H7 (cell line): Measurements from ENCODE around the gene INTS6L. TPM values are rescaled to one million over a fixed set of nuclear protein-coding genes. Genes with fewer than 3 reads are reported as not detected.
"Not testable (repeated sequence)": the region's sequence is repeated elsewhere in the genome, so short reads cannot be mapped to it uniquely, and the experiment has no call there.

Experiments used
- DNase-seq: peaks from one replicate; pipeline ENCODE4 v3.0.0; 2012
- H3K27me3 ChIP-seq: 2 replicates; pipeline ENCODE4 v1.6.0; 2011; ENCODE audit warnings: mild to moderate bottlenecking, low read length; ENCODE audit not compliant: control insufficient read depth, insufficient read depth
- H3K36me3 ChIP-seq: replicated peaks from 2 replicates; pipeline ENCODE4 v1.5.1; 2011; ENCODE audit warnings: low read length; ENCODE audit not compliant: control insufficient read depth, insufficient read depth
- H3K4me3 ChIP-seq: 2 replicates; pipeline ENCODE4 v1.5.1; 2011; ENCODE audit warnings: low read depth, mild to moderate bottlenecking, control low read depth, low read length, moderate library complexity; ENCODE audit not compliant: insufficient read depth
- total RNA-seq: library from RNA; depleted of rRNA; stranded (reverse); fragments of >200 nt; shearing (Covaris generic); gene quantifications from 2 replicates; pipeline ENCODE4 v1.2.3, GENCODE V29; 2014; rRNA removed

The INTS6L gene
- total RNA-seq, 1 experiment from 2014 or later: 12.4 TPM

DNA sequence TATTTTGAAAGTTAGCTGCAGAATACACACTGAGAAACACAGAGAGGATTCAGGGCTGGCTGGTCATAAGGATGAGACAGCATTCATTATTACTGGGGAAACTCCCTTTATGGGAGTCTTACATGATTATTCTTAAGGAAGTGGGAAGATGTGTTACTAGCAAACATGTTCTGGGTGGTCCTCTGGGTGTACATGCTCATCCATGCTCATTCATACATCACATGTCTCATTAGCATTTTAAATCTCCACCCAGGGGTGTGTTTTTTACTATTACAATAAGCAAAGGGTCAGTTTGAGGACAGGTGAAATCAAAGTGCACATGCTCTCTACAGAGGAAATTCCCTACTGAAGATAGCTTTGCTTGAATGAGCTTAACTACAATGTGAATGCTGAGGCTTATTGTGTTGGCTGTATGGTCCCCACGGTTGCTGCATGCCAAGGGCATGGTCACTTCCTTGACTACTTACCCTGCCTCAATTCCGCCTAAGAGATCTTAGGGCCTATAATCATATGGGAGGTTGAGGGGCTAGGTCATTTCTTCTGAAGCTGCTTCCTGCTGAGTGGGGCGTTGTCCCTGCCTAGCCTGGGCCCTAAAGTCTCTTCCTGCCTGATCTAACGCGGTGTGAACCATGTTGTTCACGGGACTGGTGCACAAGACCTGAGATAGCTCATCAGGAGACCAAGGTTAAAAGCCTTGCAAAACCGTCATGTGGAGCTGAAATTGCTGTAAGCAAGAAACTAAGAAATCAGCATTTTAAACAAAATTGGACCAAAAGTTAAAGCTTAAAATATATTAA, 104.1 kb downstream of the INTS6L start:
- not testable (repeated sequence) for H3K4me3 ChIP-seq, DNase-seq, H3K36me3 ChIP-seq, H3K27me3 ChIP-seq

- peak; percentile 6 for DNase-seq
- Histone ChIP-seq H3K27me3 (no peaks in the 10 kb centered on the region), H3K4me3 (no peak overlapping the region), H3K36me3 (no peaks in the 10 kb centered on the region)
Measured at GRCh38 chrX:135625995-135626394, 105.5 kb downstream of the INTS6L start.

GRCh38 chrX:135629342-135629741, 108.9 kb downstream of the INTS6L start:
- H3K36me3 ChIP-seq: no peaks in the 10 kb centered on the region
- H3K27me3 ChIP-seq: no peaks in the 10 kb centered on the region
- no peak for DNase-seq
- H3K4me3 ChIP-seq: no peak overlapping the region

Other genes starting within 250 kb of the INTS6L start
- gene ETDC, start 211.2 kb upstream of the INTS6L start, total RNA-seq: not detected in 2 replicates
- 4.1 and 6.5 TPM in 2 replicates for gene ZNF75D, start 176.6 kb upstream of the INTS6L start, total RNA-seq
- gene ZNF449, start 175.9 kb upstream of the INTS6L start, total RNA-seq: 4.6 and 8.1 TPM in 2 replicates
- gene SMIM10L2A, start 98.7 kb upstream of the INTS6L start, total RNA-seq: 7.0 and 11.5 TPM in 2 replicates
- gene CT45A1, start 193.0 kb downstream of the INTS6L start, total RNA-seq: not detected in 2 replicates
- not detected in 2 replicates for gene CT45A3, start 247.5 kb downstream of the INTS6L start, total RNA-seq